HG02571 (cell line): ENCODE data around the gene DUSP22.
"Not testable (repeated sequence)": the region's sequence is repeated elsewhere in the genome, so short reads cannot be mapped to it uniquely, and the experiment has no call there.

Experiments used
- ATAC-seq: cut with Tn5 transposase; IDR thresholded peaks from one replicate; pipeline ENCODE4 v1.9.1; 2021; ENCODE audit warnings: mild to moderate bottlenecking, moderate library complexity; ENCODE audit not compliant: unreplicated experiment

DUSP22 gene

GRCh38 chr6:376827-377640 lies 84.7 kb downstream of the DUSP22 start:
- ATAC-seq = no peak

GRCh38 chr6:377641-378020 lies 85.3 kb downstream of the DUSP22 start:
- not testable (repeated sequence) for ATAC-seq

DNA sequence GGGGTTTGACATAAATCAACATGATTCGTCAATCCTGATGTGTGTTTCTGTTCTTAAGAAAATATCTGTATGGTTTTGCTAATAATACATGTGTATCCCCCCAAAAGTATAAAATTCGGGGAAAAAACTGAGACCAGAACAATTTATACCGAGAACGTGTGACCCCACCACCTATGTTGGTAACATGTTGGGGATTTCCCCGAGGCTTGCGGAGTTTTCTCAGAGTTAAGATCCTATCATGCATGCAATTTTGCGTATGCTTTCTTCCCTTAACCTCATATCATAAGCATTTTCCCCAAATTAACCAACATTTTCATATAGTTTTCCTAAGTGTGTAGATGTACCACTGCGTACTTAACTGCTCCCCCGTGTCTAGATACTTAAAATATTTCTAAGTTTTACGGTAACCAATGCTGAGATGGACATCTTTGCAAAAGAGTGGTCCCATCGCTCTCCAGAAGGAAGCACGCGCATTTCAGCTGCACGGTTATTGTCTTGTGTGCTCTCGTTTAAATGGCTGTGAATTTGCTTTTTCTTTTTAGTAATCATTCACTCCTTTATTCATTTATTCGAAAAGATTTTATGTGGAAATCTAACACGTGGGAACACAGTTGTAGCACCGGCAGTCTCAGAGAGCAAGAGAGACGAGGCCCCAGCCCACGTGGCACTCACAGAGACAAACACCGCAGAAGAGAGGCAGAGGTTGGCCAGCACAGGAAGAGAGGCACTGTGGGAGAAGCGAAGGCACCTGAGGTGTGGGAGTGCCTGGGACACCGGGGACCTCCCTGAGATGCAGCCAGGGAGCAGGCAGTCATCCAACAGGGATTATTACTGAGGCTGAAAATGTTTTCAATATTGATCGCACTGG lies 86.0 kb downstream of the DUSP22 start:
- no peak for ATAC-seq

DNA sequence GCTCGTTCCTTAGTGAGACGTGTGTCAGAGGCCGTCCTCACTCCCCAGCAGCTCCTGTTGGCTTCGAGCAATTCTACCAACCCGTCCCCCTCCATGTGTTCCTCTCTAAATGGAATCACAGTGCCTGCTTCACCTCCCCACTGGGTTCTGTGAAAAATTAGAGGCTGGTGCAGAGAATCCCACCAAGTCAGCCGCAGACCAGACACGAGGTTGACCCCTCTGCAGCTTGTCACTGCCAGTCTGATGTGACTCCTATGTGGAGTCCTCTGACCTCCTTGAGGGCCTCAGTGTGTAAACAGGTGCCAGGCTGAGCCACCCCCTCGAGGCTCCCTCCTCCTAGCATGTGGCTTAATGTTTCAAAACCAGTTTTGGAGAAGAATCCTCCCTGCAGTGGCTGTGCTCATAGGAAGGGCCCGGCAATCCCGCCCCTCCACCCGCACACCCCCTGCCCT lies 86.7 kb downstream of the DUSP22 start:
- no peak for ATAC-seq

DNA sequence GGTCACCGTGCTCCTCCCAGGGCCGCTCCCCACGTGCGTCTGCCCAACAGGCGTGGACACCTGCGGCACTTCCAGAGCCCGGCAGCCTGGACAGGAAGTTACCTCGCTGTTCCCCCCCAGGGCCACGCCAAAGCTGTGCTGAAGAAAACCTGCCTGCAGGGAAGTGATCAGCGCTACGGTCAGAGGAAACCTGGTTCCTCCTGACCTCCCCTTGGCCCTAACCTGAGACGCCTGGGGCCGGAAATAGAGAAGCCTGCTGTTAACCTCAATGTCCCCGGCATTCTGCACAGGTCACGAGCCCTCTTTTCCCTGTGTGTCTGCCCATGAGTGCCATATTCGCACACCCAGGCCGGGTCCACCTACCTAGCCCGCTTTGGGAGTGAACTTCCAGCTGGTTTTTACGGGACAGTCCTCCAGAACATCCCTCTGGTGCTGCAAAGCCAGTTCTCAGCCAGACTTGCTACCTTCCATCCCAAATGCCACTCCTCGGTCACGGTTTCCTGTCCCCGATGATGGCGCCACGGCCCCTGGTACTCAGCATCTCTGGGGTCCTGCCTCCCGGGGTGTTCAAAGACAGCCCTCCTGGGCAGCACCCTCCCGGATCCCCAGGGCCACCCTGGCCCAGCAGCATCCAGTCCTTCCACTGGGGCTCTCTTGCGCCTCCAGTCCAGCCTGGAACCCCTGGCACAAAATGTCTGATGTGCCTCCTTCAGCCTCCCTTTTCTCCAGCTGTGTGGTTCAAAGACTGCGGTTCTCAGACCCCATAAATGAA lies 87.3 kb downstream of the DUSP22 start:
- no peak for ATAC-seq

DNA sequence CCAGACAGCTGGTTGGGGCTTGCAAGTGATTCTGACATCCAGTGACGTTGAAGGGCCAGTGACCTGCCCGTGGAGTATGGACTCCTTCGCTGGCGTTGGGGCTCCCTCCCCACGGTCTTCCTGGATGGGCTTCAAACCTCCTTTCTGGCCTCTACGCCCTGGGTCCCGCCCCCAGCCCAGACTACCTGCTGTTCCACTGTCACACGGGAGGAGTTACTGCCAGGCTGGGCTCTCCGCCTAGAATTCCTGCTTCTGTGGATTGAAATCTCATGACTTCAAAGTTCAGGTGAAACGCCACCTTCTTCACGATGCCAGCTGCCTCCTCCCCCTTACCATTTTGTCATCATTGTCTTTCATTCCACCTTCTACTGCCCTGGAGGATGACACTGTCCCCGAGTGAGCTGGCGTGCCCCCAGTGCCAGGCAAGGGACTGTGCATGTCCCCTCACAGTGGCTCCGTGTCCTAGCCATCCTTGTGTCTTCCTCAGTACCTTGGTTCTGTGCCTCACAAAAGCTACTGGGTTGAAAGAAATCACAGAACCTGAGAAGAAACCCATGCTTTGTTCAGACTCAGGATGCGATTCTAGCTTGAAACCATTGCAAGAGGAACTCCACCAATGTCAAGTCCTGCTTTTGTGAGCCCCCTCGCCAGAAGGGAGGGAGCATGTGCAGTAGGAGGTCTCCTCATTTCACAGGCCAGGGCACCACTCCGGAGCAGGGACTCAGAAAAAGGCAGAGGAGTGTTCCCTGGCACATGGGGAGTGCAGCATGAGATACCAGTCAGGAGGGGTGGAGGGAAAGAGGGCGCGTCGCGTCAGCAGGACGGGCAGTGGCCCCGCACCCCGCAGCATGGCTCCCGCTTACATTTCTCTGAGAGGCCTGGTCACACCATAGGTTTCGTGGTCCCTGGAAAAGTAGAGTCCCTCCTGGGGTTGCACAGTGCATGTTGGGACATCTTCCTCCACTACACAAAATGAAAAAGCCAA lies 88.2 kb downstream of the DUSP22 start:
- ATAC-seq = no peak

DNA sequence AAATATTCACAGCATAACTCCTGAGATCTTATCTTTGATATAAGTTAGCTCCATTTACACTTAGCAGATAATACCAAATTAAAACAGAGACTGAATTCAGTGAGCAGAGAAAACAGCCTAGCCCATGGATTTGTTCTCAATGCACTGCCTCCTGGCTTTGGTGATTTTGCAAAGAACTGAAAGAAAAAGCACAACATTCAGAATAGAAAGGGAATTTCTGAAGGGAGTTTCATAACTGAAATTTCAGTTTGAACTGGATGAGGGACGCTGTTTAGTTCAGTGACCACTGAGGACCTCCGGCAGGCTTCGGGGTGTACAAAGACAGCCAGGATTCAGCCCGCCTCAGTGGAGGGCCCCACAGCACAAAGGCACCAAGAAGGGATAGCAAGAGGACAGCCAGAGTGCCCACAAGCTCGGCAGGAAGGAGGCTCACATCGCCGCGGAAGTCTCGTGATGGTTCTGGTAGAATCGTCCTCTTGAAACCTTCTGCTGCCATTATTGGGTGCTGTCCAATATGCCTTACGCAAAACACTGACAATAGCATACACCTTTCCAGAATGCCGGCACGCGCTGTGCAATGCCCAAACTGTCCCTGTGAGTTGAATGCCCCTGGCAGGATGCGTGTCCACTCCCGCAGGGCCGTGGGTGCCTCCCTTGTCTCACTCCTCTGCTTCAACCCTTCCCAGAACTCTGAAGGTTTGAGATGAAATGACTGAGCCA lies 89.6 kb downstream of the DUSP22 start:
- ATAC-seq = no peak

- ATAC-seq = no peak
Observed at GRCh38 chr6:382883-383810, 90.9 kb downstream of the DUSP22 start.

- no peak for ATAC-seq
Observed at GRCh38 chr6:383856-384255, 91.6 kb downstream of the DUSP22 start.

GRCh38 chr6:384898-385297 lies 92.6 kb downstream of the DUSP22 start:
- no peak for ATAC-seq

DNA sequence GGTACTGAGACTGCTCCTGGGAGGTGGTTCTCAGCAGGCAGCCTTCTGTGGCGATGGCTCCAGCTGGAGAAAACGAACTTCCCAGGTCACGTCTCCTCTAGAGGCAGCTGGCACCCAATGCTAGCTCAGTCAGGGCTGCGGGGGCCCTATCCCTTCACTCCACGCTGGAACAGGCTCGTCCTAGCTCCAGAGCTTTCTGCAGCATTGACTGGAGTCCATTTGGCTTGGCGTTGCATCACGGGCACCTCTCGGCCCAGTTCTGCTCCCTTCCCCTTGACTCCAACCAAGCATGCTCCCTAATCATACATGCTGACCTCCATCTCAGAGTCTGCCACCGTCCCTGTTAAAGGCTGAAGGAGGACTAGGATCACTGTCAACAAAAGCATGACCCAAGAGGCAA lies 93.3 kb downstream of the DUSP22 start:
- no peak for ATAC-seq

GRCh38 chr6:386688-387266 lies 94.5 kb downstream of the DUSP22 start:
- no peak for ATAC-seq

- no peak for ATAC-seq
Observed at GRCh38 chr6:387293-387741, 95.0 kb downstream of the DUSP22 start.

DNA sequence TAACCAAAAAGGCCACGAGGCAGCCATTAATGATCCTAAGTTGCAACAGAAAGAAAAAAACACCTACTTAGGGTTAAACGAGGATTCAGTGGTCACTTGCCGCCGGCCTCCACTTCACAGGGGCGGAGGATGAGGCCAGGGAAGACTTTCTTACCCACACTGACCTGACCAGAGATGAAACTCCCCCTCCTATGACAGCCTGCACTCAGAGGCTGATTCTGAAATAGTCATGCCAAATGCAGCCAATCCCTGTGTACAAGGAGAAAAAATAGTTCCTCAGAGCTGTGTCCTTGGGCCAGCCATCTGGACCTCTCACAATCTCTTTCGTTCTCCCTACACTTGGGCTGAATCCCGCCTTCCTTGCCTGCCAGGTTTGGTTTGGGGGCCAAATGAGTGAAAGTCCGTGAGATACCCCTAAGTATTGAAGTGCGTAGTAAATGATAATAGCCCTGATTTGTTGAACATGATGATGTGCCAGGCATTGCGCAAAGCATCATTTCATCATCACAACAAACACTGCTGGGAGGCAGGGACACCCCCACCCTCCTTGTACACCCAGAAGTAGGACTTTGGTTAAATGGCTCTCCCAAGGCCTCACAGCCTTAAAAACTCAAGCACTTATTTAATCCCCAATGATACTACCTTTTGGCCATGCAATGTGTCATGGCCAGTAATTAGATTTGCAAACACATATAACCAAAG lies 96.1 kb downstream of the DUSP22 start:
- no peak for ATAC-seq

DNA sequence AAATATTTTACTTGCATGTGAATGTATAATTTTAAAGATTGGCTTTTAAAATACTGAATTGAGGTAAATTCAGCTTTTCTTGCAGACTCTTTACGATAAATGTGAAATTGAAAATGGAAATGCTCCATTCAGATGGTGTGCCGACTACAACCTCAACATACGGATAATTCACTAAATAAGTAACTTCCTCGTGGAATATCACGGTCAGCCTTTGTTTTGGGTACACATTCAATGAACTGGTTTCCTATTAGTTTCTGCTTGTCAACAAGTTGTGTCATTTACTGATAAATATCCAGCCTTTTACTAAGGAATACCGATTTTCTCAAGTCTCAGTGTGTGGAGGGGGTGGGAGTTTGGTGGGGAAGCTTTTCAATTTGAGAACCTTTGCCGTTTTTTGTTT lies 96.9 kb downstream of the DUSP22 start:
- no peak for ATAC-seq

DNA sequence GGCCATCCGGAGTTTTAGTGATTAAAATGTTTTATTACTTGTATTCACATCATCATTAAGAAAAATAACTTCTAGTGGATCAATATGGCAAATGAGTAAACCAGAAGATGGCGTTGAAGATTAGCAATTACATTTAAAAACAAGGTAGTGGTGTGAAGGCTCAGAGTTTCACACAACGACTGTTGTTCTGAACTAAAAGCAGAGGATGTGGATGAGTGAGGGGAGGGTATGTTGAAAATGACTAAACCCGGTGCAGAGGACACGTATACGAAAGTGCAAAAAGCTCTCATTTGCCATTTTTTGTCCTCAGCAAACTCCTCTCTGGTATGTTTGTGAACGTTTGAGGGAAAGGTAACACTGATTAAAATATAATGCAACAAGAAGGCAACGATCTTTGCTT lies 97.3 kb downstream of the DUSP22 start:
- ATAC-seq = no peak

- ATAC-seq = peak; percentile 14
Observed at GRCh38 chr6:390914-391558, 98.7 kb downstream of the DUSP22 start.
